Loucy (cell line): ENCODE measurements around the gene CLTCL1.

Experiments
- H2AFZ ChIP-seq: fragments of 200-600 bp; sonication (generic); 2 replicates; pipeline ENCODE4 v1.6.0; 2016; ENCODE audit warnings: antibody characterized with exemption, mild to moderate bottlenecking, low read length, moderate library complexity
- H3F3A ChIP-seq: fragments of 200-600 bp; 2 replicates; pipeline ENCODE4 v1.6.0; 2016; ENCODE audit warnings: antibody characterized with exemption, low read depth, mild to moderate bottlenecking
- H3K27me3 ChIP-seq: fragments of 200-600 bp; sonication (generic); 2 replicates; pipeline ENCODE4 v1.6.1; 2014; ENCODE audit warnings: low read length, mild to moderate bottlenecking; ENCODE audit not compliant: insufficient read depth, poor library complexity, severe bottlenecking
- H3K36me3 ChIP-seq: fragments of 200-600 bp; sonication (generic); 2 replicates; pipeline ENCODE4 v1.6.1; 2016; ENCODE audit warnings: low read length; ENCODE audit not compliant: insufficient read depth
- H3K4me1 ChIP-seq: fragments of 200-600 bp; sonication (generic); 2 replicates; pipeline ENCODE4 v1.5.1; 2014; ENCODE audit warnings: low read length, mild to moderate bottlenecking; ENCODE audit not compliant: insufficient read depth, poor library complexity, severe bottlenecking
- H3K4me2 ChIP-seq: fragments of 200-600 bp; sonication (generic); 2 replicates; pipeline ENCODE4 v1.6.0; 2014; ENCODE audit warnings: antibody characterized with exemption, low read length, low read depth, mild to moderate bottlenecking; ENCODE audit not compliant: poor library complexity, severe bottlenecking
- H3K4me3 ChIP-seq: fragments of 200-600 bp; sonication (generic); 2 replicates; pipeline ENCODE4 v1.5.1; 2014; ENCODE audit warnings: low read length, mild to moderate bottlenecking, mixed read lengths; ENCODE audit not compliant: poor library complexity, severe bottlenecking
- H3K79me2 ChIP-seq: fragments of 200-600 bp; sonication (generic); 2 replicates; pipeline ENCODE4 v1.6.1; 2014; ENCODE audit warnings: low read length; ENCODE audit not compliant: insufficient read depth
- H3K9ac ChIP-seq: fragments of 200-600 bp; sonication (generic); 2 replicates; pipeline ENCODE4 v1.6.0; 2014; ENCODE audit warnings: mild to moderate bottlenecking, low read depth, low read length, moderate library complexity; ENCODE audit not compliant: poor library complexity, severe bottlenecking
- H3K9me2 ChIP-seq: fragments of 200-600 bp; sonication (generic); replicated peaks from 2 replicates; pipeline ENCODE4 v1.6.1; 2016; ENCODE audit warnings: low read depth, low read length, mixed read lengths
- H3K9me3 ChIP-seq: fragments of 200-600 bp; sonication (generic); 2 replicates; pipeline ENCODE4 v1.6.1; 2014; ENCODE audit warnings: mild to moderate bottlenecking, antibody characterized with exemption, low read length, low read depth; ENCODE audit not compliant: insufficient read depth
- H4K20me1 ChIP-seq: fragments of 200-600 bp; sonication (generic); 2 replicates; pipeline ENCODE4 v1.6.0; 2014; ENCODE audit warnings: antibody characterized with exemption, low read length, mild to moderate bottlenecking; ENCODE audit not compliant: insufficient read depth, poor library complexity, severe bottlenecking
- EZH2phosphoT487 ChIP-seq: fragments of 200-600 bp; IDR thresholded peaks from 2 replicates; pipeline ENCODE4 v1.6.1; 2018; ENCODE audit warnings: antibody characterized with exemption, mild to moderate bottlenecking, moderate library complexity, borderline replicate concordance
- TF ChIP-seq, protein P1 (sequence below): fragments of 200-600 bp; sonication (generic); conservative IDR thresholded peaks from 2 replicates; pipeline ENCODE4 v1.5.1; 2014; ENCODE audit warnings: mild to moderate bottlenecking, antibody characterized with exemption, low read length

CLTCL1 gene

DNA sequence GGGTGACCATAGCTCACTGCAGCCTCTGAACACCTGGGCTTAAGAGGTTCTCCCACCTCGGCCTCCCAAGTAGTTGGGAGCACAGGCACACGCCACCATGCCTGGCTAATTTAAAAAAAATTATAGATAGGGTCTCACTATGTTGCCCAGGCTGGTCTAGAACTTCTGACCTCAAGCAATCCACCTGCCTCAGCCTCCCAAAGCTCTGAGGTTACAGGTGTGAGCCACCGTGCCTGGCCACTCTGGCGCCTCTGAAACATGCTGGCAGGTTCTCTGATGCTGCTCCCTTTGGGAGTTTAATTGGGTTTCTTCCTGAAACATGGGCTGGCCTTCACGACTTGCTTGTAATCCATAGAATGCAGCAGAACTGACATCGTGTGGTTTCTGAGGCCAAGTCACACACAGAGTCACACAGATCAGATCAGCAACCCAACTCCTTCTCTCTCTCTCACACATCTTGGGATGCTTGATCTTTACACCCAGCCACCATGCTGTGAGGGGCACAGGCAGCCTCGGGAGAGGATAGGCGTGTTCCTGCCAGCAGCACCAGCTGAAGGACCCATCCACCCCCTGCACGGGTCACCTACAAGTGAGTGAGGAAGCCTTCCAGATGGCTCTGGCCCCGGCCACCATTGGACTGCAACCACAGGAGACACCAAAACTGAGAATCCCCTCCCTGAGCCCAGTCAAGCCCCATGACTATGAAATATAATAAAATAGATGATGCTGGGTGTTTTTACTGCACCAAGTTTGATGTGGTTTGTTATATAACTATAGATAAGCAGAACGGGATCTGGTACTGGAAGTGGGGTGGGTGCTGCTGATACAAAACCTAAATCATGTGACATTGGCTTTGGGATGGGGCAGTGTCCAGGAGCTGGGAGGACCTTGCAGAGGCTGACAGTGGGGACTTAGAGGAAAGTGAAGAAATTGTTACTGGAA lies 138.3 kb downstream of the CLTCL1 start:
- H3K27me3 ChIP-seq = no peaks in the 10 kb centered on the region
- H4K20me1 ChIP-seq = no peaks in the 10 kb centered on the region
- no peaks in the 10 kb centered on the region for H3K9me2 ChIP-seq
- H3K4me1 ChIP-seq = peaks cover 4% of the 10 kb centered on the region
- TF ChIP-seq EZH2phosphoT487 = no peak
- TF ChIP-seq, protein P1, sequence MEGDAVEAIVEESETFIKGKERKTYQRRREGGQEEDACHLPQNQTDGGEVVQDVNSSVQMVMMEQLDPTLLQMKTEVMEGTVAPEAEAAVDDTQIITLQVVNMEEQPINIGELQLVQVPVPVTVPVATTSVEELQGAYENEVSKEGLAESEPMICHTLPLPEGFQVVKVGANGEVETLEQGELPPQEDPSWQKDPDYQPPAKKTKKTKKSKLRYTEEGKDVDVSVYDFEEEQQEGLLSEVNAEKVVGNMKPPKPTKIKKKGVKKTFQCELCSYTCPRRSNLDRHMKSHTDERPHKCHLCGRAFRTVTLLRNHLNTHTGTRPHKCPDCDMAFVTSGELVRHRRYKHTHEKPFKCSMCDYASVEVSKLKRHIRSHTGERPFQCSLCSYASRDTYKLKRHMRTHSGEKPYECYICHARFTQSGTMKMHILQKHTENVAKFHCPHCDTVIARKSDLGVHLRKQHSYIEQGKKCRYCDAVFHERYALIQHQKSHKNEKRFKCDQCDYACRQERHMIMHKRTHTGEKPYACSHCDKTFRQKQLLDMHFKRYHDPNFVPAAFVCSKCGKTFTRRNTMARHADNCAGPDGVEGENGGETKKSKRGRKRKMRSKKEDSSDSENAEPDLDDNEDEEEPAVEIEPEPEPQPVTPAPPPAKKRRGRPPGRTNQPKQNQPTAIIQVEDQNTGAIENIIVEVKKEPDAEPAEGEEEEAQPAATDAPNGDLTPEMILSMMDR = no peak
- H3K9ac ChIP-seq = no peak overlapping the region
- no peaks in the 10 kb centered on the region for H3F3A ChIP-seq
- H3K9me3 ChIP-seq = no peaks in the 10 kb centered on the region
- peak overlapping the region; percentile 70 for H2AFZ ChIP-seq
- no peak overlapping the region for H3K4me3 ChIP-seq
- H3K36me3 ChIP-seq = no peaks in the 10 kb centered on the region
- no peaks in the 10 kb centered on the region for H3K79me2 ChIP-seq
- peak overlapping the region; percentile 10 for H3K4me2 ChIP-seq

DNA sequence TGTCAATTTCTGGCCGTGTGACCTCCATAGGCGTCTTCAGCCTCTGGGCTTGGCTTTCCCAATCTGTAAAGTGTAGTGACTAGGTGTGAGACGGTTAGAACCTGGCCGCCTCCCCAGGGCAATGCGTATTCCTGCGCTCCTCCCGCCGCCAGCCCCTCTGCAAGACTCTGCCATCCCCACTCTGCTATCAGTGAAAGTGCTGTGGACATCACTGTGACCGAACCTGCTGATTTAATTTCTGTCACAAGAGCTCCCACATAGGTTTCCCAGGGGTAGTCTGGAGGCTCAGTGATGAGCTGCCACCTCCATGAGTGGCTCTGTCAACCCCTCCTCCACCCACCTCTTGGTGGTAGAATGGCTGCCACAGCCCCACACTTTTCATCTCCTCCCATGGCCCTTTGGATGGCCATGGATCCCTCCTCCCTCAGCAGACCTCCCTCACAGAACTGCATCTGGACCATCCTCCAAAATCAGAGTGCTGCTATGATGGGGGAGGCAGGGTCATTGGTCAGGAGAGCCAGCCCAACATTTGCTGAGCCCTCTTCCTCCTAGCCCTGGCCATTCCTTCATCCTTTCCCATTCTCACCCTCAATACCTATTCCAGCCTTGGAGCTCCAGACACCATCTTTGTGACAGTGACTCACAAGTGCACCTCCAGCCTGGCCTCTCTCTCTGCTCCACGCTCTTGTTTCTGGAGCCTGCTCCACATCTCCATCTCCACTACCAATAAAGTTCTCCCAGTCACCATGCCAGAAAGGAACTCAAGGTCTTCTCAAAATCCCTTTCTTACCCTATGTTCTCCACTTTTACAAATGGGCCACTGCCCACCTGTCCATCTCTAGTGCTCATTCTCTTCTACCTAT lies 140.0 kb downstream of the CLTCL1 start:
- H3K4me2 ChIP-seq = no peak overlapping the region
- H3F3A ChIP-seq = no peaks in the 10 kb centered on the region
- no peak overlapping the region for H3K9ac ChIP-seq
- no peaks in the 10 kb centered on the region for H4K20me1 ChIP-seq
- H3K4me1 ChIP-seq = peaks cover 4% of the 10 kb centered on the region
- no peak overlapping the region for H2AFZ ChIP-seq
- no peaks in the 10 kb centered on the region for H3K36me3 ChIP-seq
- H3K4me3 ChIP-seq = no peak overlapping the region
- no peaks in the 10 kb centered on the region for H3K79me2 ChIP-seq
- no peaks in the 10 kb centered on the region for H3K9me3 ChIP-seq
- no peaks in the 10 kb centered on the region for H3K9me2 ChIP-seq
- H3K27me3 ChIP-seq = no peaks in the 10 kb centered on the region
- TF ChIP-seq EZH2phosphoT487 = no peak
- TF ChIP-seq, protein P1 = no peak

- peaks cover 4% of the 10 kb centered on the region for H3K4me1 ChIP-seq
- H2AFZ ChIP-seq = no peak overlapping the region
- H3K4me2 ChIP-seq = no peak overlapping the region
- H3K36me3 ChIP-seq = no peaks in the 10 kb centered on the region
- H3K4me3 ChIP-seq = no peak overlapping the region
- H3K9ac ChIP-seq = no peak overlapping the region
- no peaks in the 10 kb centered on the region for H3K9me2 ChIP-seq
- no peak for TF ChIP-seq EZH2phosphoT487
- TF ChIP-seq, protein P1 = no peak
- H3K27me3 ChIP-seq = no peaks in the 10 kb centered on the region
- H4K20me1 ChIP-seq = no peaks in the 10 kb centered on the region
- H3F3A ChIP-seq = no peaks in the 10 kb centered on the region
- H3K9me3 ChIP-seq = no peaks in the 10 kb centered on the region
- no peaks in the 10 kb centered on the region for H3K79me2 ChIP-seq
Observed at GRCh38 chr22:19150482-19151328, 140.8 kb downstream of the CLTCL1 start.
